GM18909 (cell line): ENCODE measurements around the gene SLC34A1.
A peak's percentile ranks its signal among the peaks of the same experiment; 100 is the strongest.

ENCODE experiments used
- ATAC-seq: cut with Tn5 transposase; IDR thresholded peaks from one replicate; pipeline ENCODE4 v1.9.1; 2021; ENCODE audit warnings: mild to moderate bottlenecking; ENCODE audit not compliant: unreplicated experiment, poor library complexity

Gene SLC34A1

GRCh38 chr5:177442066-177442826 is 58.0 kb downstream of the SLC34A1 start:
- no peak for ATAC-seq

- ATAC-seq = no peak
Measured at GRCh38 chr5:177443144-177443983, 59.1 kb downstream of the SLC34A1 start.

GRCh38 chr5:177444106-177445051 is 60.1 kb downstream of the SLC34A1 start:
- ATAC-seq = no peak

GRCh38 chr5:177445052-177445916 is 61.0 kb downstream of the SLC34A1 start:
- ATAC-seq = no peak

- ATAC-seq = no peak
Measured at GRCh38 chr5:177445917-177446199, 61.6 kb downstream of the SLC34A1 start.

- peak; percentile 59 for ATAC-seq
Measured at GRCh38 chr5:177446200-177447065, 62.2 kb downstream of the SLC34A1 start, which contains the start of gene PRR7. Gene PRR7 (plus strand): TSS chr5:177446814. CDS start chr5:177455068, 8,254 bp downstream.

GRCh38 chr5:177447066-177447610 is 62.9 kb downstream of the SLC34A1 start:
- peak; percentile 39 for ATAC-seq

- ATAC-seq = no peak
Measured at GRCh38 chr5:177447611-177448243, 63.5 kb downstream of the SLC34A1 start.
